Measurements from ENCODE around the gene STX7. TPM values are rescaled to one million over a fixed set of nuclear protein-coding genes. Genes with fewer than 3 reads are reported as not detected.

Gene STX7
- total and polyA plus RNA-seq, 8 donors, result 8.6 to 39.3 (median 30.3) TPM

GRCh38 chr6:132506461-132506860, 6.5 kb downstream of the STX7 start:
- peaks cover 10 to 65% (median 48%) of the 10 kb centered on the region in 4 donors for H3K4me1 ChIP-seq
- TF ChIP-seq CTCF (IDR thresholded peaks at IDR 0.05) (no peak), POLR2A (IDR thresholded peaks at IDR 0.05) (no peak), POLR2AphosphoS5 (IDR thresholded peaks at IDR 0.05) (no peak), EP300 (IDR thresholded peaks at IDR 0.05) (no peak)
- no peak for DNase-seq
- WGBS, 5 donors, result 46 to 72% (median 53%) methylated on average over 2 of the region's 2 CpGs
- no peak overlapping the region for H3K27ac ChIP-seq
- H3K27me3 ChIP-seq, result no peaks in the 10 kb centered on the region
- intact Hi-C loops (cut with DNase I; ENCODE audit: low total_unique reads), result no loop called here
- no peaks in the 10 kb centered on the region for H3K9me3 ChIP-seq
- no peak overlapping the region for H3K4me3 ChIP-seq
- peaks cover 7 to 37% (median 27%) of the 10 kb centered on the region in 4 donors for H3K36me3 ChIP-seq

GRCh38 chr6:132505158-132505557, 7.8 kb downstream of the STX7 start:
- H3K9me3 ChIP-seq, result no peaks in the 10 kb centered on the region
- no peak for DNase-seq
- intact Hi-C loops (cut with DNase I; ENCODE audit: low total_unique reads), result no loop called here
- no peak overlapping the region for H3K4me3 ChIP-seq
- WGBS, 5 donors, result 67 to 100% (median 92%) methylated on average over 1 of the region's 1 CpG
- peaks cover 9 to 60% (median 39%) of the 10 kb centered on the region in 4 donors for H3K4me1 ChIP-seq
- TF ChIP-seq CTCF (IDR thresholded peaks at IDR 0.05), result no peak
- no peak for TF ChIP-seq POLR2A (IDR thresholded peaks at IDR 0.05)
- TF ChIP-seq POLR2AphosphoS5 (IDR thresholded peaks at IDR 0.05), result no peak
- TF ChIP-seq EP300 (IDR thresholded peaks at IDR 0.05), result no peak
- peaks cover 11 to 47% (median 40%) of the 10 kb centered on the region in 4 donors for H3K36me3 ChIP-seq
- no peaks in the 10 kb centered on the region for H3K27me3 ChIP-seq
- peak overlapping the region in 2 of 5 donors; percentile 16 to 31 for H3K27ac ChIP-seq

- Histone ChIP-seq H3K4me1 (peaks cover 9 to 60% (median 41%) of the 10 kb centered on the region in 4 donors), H3K4me3 (no peak overlapping the region), H3K9me3 (no peaks in the 10 kb centered on the region), H3K27ac (peak overlapping the region in 2 of 5 donors; percentile 16 to 31), H3K36me3 (peaks cover 11 to 51% (median 44%) of the 10 kb centered on the region in 4 donors), H3K27me3 (no peaks in the 10 kb centered on the region)
- TF ChIP-seq EP300 (IDR thresholded peaks at IDR 0.05) (no peak), CTCF (IDR thresholded peaks at IDR 0.05) (no peak), POLR2AphosphoS5 (IDR thresholded peaks at IDR 0.05) (no peak), POLR2A (IDR thresholded peaks at IDR 0.05) (no peak)
- 55 to 73% (median 65%) methylated on average over 5 of the region's 5 CpGs for WGBS, 5 donors
- intact Hi-C loops (cut with DNase I; ENCODE audit: low total_unique reads), result no loop called here
- peak; percentile 41 to 56 for DNase-seq
Observed at GRCh38 chr6:132504757-132505156, 8.2 kb downstream of the STX7 start.

DNA sequence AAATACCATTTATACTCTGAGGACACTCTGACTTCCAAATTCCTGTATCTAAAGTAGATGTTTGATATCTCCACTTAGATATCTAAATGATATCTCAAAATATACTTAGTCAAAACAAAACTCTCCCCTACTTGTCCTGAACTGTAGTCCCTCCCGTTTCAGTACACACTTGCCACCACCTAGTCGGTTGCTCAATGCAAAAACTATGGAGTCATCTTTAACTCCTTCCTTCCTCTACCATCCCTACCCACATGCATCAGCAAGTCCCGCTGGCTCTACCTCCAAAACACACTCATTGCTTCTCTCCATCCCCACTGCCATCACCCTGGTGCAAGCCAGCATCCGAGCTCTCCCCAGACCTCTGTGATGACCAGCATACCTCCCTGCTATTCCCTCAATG, 13.2 kb downstream of the STX7 start:
- H3K9me3 ChIP-seq, result no peaks in the 10 kb centered on the region
- no peak for DNase-seq
- peaks cover 11 to 52% (median 46%) of the 10 kb centered on the region in 4 donors for H3K36me3 ChIP-seq
- H3K27me3 ChIP-seq, result no peaks in the 10 kb centered on the region
- intact Hi-C loops (cut with DNase I; ENCODE audit: low total_unique reads), result no loop called here
- peaks cover 4 to 59% (median 36%) of the 10 kb centered on the region in 4 donors for H3K4me1 ChIP-seq
- WGBS, 5 donors, result 54 to 57% (median 55%) methylated on average over 4 of the region's 4 CpGs
- TF ChIP-seq POLR2AphosphoS5 (IDR thresholded peaks at IDR 0.05), result no peak
- TF ChIP-seq POLR2A (IDR thresholded peaks at IDR 0.05), result no peak
- TF ChIP-seq CTCF (IDR thresholded peaks at IDR 0.05), result no peak
- no peak overlapping the region for H3K4me3 ChIP-seq
- no peak overlapping the region for H3K27ac ChIP-seq

Data from stomach (tissue), 9 donors.